WTC11 (cell line): ENCODE measurements around the gene SWT1. TPM values are rescaled to one million over a fixed set of nuclear protein-coding genes. Genes with fewer than 3 reads are reported as not detected.

ENCODE experiments used
- EMX1 ChIP-seq: fragments of 250-450 bp; sonication (Bioruptor Pico); IDR thresholded peaks from 2 replicates; pipeline ENCODE4 v1.8.0; 2021; ENCODE audit warnings: mild to moderate bottlenecking
- ETV6 ChIP-seq: sonication (generic); formaldehyde crosslinking; IDR thresholded peaks from 2 replicates; pipeline ENCODE4 v1.8.1; 2022; ENCODE audit warnings: mild to moderate bottlenecking, missing genetic modification reagents
- FOXJ3 ChIP-seq: sonication (generic); formaldehyde crosslinking; IDR thresholded peaks from 2 replicates; pipeline ENCODE4 v1.9.0; 2021; ENCODE audit warnings: missing genetic modification reagents, mild to moderate bottlenecking, borderline replicate concordance
- GABPB1 ChIP-seq: sonication (generic); formaldehyde crosslinking; IDR thresholded peaks from 2 replicates; pipeline ENCODE4 v1.8.1; 2023; ENCODE audit warnings: mild to moderate bottlenecking, missing genetic modification reagents
- JUN ChIP-seq: sonication (generic); formaldehyde crosslinking; IDR thresholded peaks from 2 replicates; pipeline ENCODE4 v1.8.0; 2023; ENCODE audit warnings: mild to moderate bottlenecking, missing genetic modification reagents
- MYBL2 ChIP-seq: sonication (generic); formaldehyde crosslinking; IDR thresholded peaks from 2 replicates; pipeline ENCODE4 v1.8.1; 2023; ENCODE audit warnings: mild to moderate bottlenecking, moderate library complexity, missing genetic modification reagents
- RORB ChIP-seq: fragments of 250-450 bp; sonication (Bioruptor Pico); IDR thresholded peaks from 2 replicates; pipeline ENCODE4 v1.9.0; 2021; ENCODE audit warnings: mild to moderate bottlenecking
- SMAD3 ChIP-seq: sonication (generic); formaldehyde crosslinking; IDR thresholded peaks from 2 replicates; pipeline ENCODE4 v1.8.0; 2022; ENCODE audit warnings: missing genetic modification reagents, mild to moderate bottlenecking, borderline replicate concordance
- SOX15 ChIP-seq: fragments of 250-450 bp; sonication (Bioruptor Pico); IDR thresholded peaks from 2 replicates; pipeline ENCODE4 v1.9.0; 2021; ENCODE audit warnings: mild to moderate bottlenecking
- TEAD1 ChIP-seq: sonication (generic); formaldehyde crosslinking; IDR thresholded peaks from 2 replicates; pipeline ENCODE4 v1.8.0; 2022; ENCODE audit warnings: mild to moderate bottlenecking, missing genetic modification reagents
- TP53 ChIP-seq: sonication (generic); formaldehyde crosslinking; IDR thresholded peaks from 2 replicates; pipeline ENCODE4 v1.8.1; 2023; ENCODE audit warnings: mild to moderate bottlenecking, missing genetic modification reagents
- ZBTB21 ChIP-seq: sonication (generic); formaldehyde crosslinking; IDR thresholded peaks from 2 replicates; pipeline ENCODE4 v1.8.1; 2023; ENCODE audit warnings: mild to moderate bottlenecking, missing genetic modification reagents, borderline replicate concordance
- ZNF396 ChIP-seq: fragments of 250-450 bp; sonication (Bioruptor Pico); IDR thresholded peaks from 2 replicates; pipeline ENCODE4 v1.8.0; 2021; ENCODE audit warnings: mild to moderate bottlenecking, moderate library complexity, borderline replicate concordance
- ZNF416 ChIP-seq: fragments of 250-450 bp; sonication (Bioruptor Pico); IDR thresholded peaks from 2 replicates; pipeline ENCODE4 v1.9.0; 2021; ENCODE audit warnings: mild to moderate bottlenecking, inconsistent platforms
- ZNF671 ChIP-seq: fragments of 250-450 bp; sonication (Bioruptor Pico); IDR thresholded peaks from 2 replicates; pipeline ENCODE4 v1.8.0; 2021; ENCODE audit warnings: mild to moderate bottlenecking
- total RNA-seq: library from RNA; stranded (reverse); gene quantifications from 3 replicates; pipeline ENCODE4 v1.2.3, GENCODE V29; 2021
- TF ChIP-seq, protein P1 (sequence below): sonication (generic); formaldehyde crosslinking; IDR thresholded peaks from 2 replicates; pipeline ENCODE4 v1.8.1; 2022; ENCODE audit warnings: mild to moderate bottlenecking, missing genetic modification reagents, moderate library complexity, borderline replicate concordance
- TF ChIP-seq, protein P2 (sequence below): sonication (generic); formaldehyde crosslinking; IDR thresholded peaks from 2 replicates; pipeline ENCODE4 v1.8.1; 2023; ENCODE audit warnings: mild to moderate bottlenecking, moderate library complexity, missing genetic modification reagents
- TF ChIP-seq, protein P3 (sequence below): sonication (generic); formaldehyde crosslinking; IDR thresholded peaks from 2 replicates; pipeline ENCODE4 v1.8.0; 2023; ENCODE audit warnings: mild to moderate bottlenecking, missing genetic modification reagents
- TF ChIP-seq, protein P4 (sequence below): sonication (generic); formaldehyde crosslinking; IDR thresholded peaks from 2 replicates; pipeline ENCODE4 v1.8.0; 2022; ENCODE audit warnings: mild to moderate bottlenecking, missing genetic modification reagents
- TF ChIP-seq, protein P5 (sequence below): sonication (generic); formaldehyde crosslinking; IDR thresholded peaks from 2 replicates; pipeline ENCODE4 v1.8.1; 2023; ENCODE audit warnings: mild to moderate bottlenecking, missing genetic modification reagents
- TF ChIP-seq, protein P6 (sequence below): fragments of 250-450 bp; sonication (Bioruptor Pico); IDR thresholded peaks from 2 replicates; pipeline ENCODE4 v1.8.0; 2021; ENCODE audit warnings: mild to moderate bottlenecking
- TF ChIP-seq, protein P7 (sequence below): sonication (generic); formaldehyde crosslinking; IDR thresholded peaks from 2 replicates; pipeline ENCODE4 v1.8.1; 2023; ENCODE audit warnings: mild to moderate bottlenecking, missing genetic modification reagents, moderate library complexity
- TF ChIP-seq, protein P8 (sequence below): sonication (generic); formaldehyde crosslinking; IDR thresholded peaks from 2 replicates; pipeline ENCODE4 v1.8.0; 2023; ENCODE audit warnings: missing genetic modification reagents
- TF ChIP-seq, protein P9 (sequence below): sonication (generic); formaldehyde crosslinking; IDR thresholded peaks from 2 replicates; pipeline ENCODE4 v1.8.0; 2022; ENCODE audit warnings: mild to moderate bottlenecking, missing genetic modification reagents
- TF ChIP-seq, protein P10 (sequence below): sonication (generic); formaldehyde crosslinking; IDR thresholded peaks from 2 replicates; pipeline ENCODE4 v1.8.1; 2022; ENCODE audit warnings: low read depth, mild to moderate bottlenecking, moderate library complexity, missing genetic modification reagents, borderline replicate concordance
- TF ChIP-seq, protein P11 (sequence below): fragments of 250-450 bp; sonication (Bioruptor Pico); IDR thresholded peaks from 2 replicates; pipeline ENCODE4 v1.9.0; 2021; ENCODE audit warnings: mild to moderate bottlenecking

The SWT1 gene
- total RNA-seq, 1 experiment from 2014 or later = 5.8 TPM

DNA sequence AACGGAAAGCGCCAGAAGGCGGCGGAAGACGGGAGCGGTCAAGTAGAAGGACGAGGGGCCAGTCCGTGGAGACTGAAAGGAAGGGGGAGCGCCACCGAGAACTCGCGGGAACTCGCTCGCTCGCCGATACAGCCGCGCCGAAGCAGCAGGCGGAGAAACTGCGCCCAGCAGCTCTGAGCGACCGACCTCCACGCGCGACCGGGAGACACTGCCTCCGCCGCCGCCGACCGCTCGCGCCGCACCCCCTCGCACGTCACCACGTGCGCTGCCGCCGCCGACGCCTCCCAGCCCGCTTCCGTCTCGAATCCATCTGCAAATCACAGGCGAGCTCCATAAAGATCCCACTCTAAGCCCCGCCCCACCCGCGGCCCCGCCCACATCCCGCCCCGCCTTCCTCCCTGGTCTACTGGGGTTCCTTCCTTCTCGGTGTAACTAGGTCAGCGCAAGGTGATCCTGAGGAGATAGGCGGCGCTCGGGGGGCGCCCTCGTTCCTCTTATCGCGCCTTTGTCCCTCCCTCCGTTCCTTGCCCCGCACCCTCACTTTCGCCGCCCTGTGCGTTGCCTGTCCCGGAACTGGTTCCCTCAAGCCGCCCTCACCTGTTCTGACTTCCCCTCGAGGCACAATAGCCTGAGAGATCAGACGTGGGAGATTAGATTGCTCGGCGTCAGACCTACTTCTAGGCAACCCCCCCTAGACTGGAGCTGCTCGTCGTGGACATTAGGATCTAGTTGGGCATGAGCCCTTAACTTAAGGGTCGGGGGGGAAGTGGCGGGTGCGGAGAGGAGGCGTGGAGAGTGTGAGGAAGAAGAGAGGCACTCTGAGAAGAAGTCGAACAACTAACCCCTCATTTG lies 160.3 kb downstream of the SWT1 start, which contains the start of gene IVNS1ABP (continued):
- TF ChIP-seq, protein P1, sequence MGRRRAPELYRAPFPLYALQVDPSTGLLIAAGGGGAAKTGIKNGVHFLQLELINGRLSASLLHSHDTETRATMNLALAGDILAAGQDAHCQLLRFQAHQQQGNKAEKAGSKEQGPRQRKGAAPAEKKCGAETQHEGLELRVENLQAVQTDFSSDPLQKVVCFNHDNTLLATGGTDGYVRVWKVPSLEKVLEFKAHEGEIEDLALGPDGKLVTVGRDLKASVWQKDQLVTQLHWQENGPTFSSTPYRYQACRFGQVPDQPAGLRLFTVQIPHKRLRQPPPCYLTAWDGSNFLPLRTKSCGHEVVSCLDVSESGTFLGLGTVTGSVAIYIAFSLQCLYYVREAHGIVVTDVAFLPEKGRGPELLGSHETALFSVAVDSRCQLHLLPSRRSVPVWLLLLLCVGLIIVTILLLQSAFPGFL (CRISPR knock-in tag) = no peak
- TF ChIP-seq ZNF671 (CRISPR knock-in tag) (no peak), ETV6 (CRISPR knock-in tag) (peak; percentile 14; the same call in 1 of the 2 replicates), MYBL2 (CRISPR knock-in tag) (peak; percentile 13), FOXJ3 (CRISPR knock-in tag) (no peak), GABPB1 (peak; percentile 58), ZNF416 (CRISPR knock-in tag) (no peak), SOX15 (CRISPR knock-in tag) (no peak), ZNF396 (no peak), ZBTB21 (CRISPR knock-in tag) (no peak), TP53 (peak; percentile 77; the same call in 1 of the 2 replicates), RORB (CRISPR knock-in tag) (no peak), TEAD1 (CRISPR knock-in tag) (peak; percentile 61; the same call in 1 of the 2 replicates), EMX1 (CRISPR knock-in tag) (no peak), JUN (no peak; the same call in 1 of the 2 replicates), SMAD3 (CRISPR knock-in tag) (peak; percentile 16; the same call in 1 of the 2 replicates)
- TF ChIP-seq, protein P2, sequence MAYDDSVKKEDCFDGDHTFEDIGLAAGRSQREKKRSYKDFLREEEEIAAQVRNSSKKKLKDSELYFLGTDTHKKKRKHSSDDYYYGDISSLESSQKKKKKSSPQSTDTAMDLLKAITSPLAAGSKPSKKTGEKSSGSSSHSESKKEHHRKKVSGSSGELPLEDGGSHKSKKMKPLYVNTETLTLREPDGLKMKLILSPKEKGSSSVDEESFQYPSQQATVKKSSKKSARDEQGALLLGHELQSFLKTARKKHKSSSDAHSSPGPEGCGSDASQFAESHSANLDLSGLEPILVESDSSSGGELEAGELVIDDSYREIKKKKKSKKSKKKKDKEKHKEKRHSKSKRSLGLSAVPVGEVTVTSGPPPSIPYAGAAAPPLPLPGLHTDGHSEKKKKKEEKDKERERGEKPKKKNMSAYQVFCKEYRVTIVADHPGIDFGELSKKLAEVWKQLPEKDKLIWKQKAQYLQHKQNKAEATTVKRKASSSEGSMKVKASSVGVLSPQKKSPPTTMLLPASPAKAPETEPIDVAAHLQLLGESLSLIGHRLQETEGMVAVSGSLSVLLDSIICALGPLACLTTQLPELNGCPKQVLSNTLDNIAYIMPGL = peak; percentile 80; the same call in 1 of the 2 replicates
- TF ChIP-seq, protein P3, sequence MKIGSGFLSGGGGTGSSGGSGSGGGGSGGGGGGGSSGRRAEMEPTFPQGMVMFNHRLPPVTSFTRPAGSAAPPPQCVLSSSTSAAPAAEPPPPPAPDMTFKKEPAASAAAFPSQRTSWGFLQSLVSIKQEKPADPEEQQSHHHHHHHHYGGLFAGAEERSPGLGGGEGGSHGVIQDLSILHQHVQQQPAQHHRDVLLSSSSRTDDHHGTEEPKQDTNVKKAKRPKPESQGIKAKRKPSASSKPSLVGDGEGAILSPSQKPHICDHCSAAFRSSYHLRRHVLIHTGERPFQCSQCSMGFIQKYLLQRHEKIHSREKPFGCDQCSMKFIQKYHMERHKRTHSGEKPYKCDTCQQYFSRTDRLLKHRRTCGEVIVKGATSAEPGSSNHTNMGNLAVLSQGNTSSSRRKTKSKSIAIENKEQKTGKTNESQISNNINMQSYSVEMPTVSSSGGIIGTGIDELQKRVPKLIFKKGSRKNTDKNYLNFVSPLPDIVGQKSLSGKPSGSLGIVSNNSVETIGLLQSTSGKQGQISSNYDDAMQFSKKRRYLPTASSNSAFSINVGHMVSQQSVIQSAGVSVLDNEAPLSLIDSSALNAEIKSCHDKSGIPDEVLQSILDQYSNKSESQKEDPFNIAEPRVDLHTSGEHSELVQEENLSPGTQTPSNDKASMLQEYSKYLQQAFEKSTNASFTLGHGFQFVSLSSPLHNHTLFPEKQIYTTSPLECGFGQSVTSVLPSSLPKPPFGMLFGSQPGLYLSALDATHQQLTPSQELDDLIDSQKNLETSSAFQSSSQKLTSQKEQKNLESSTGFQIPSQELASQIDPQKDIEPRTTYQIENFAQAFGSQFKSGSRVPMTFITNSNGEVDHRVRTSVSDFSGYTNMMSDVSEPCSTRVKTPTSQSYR (CRISPR knock-in tag) = no peak; the same call in 1 of the 2 replicates
- TF ChIP-seq, protein P4, sequence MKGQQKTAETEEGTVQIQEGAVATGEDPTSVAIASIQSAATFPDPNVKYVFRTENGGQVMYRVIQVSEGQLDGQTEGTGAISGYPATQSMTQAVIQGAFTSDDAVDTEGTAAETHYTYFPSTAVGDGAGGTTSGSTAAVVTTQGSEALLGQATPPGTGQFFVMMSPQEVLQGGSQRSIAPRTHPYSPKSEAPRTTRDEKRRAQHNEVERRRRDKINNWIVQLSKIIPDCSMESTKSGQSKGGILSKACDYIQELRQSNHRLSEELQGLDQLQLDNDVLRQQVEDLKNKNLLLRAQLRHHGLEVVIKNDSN (CRISPR knock-in tag) = peak; percentile 63; the same call in 1 of the 2 replicates
- TF ChIP-seq, protein P5, sequence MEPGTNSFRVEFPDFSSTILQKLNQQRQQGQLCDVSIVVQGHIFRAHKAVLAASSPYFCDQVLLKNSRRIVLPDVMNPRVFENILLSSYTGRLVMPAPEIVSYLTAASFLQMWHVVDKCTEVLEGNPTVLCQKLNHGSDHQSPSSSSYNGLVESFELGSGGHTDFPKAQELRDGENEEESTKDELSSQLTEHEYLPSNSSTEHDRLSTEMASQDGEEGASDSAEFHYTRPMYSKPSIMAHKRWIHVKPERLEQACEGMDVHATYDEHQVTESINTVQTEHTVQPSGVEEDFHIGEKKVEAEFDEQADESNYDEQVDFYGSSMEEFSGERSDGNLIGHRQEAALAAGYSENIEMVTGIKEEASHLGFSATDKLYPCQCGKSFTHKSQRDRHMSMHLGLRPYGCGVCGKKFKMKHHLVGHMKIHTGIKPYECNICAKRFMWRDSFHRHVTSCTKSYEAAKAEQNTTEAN (CRISPR knock-in tag) = peak; percentile 75; the same call in 1 of the 2 replicates
- TF ChIP-seq, protein P6, sequence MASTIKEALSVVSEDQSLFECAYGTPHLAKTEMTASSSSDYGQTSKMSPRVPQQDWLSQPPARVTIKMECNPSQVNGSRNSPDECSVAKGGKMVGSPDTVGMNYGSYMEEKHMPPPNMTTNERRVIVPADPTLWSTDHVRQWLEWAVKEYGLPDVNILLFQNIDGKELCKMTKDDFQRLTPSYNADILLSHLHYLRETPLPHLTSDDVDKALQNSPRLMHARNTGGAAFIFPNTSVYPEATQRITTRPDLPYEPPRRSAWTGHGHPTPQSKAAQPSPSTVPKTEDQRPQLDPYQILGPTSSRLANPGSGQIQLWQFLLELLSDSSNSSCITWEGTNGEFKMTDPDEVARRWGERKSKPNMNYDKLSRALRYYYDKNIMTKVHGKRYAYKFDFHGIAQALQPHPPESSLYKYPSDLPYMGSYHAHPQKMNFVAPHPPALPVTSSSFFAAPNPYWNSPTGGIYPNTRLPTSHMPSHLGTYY (CRISPR knock-in tag) = no peak
- TF ChIP-seq, protein P7, sequence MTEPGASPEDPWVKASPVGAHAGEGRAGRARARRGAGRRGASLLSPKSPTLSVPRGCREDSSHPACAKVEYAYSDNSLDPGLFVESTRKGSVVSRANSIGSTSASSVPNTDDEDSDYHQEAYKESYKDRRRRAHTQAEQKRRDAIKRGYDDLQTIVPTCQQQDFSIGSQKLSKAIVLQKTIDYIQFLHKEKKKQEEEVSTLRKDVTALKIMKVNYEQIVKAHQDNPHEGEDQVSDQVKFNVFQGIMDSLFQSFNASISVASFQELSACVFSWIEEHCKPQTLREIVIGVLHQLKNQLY (CRISPR knock-in tag) = no peak; the same call in 1 of the 2 replicates
- TF ChIP-seq, protein P8, sequence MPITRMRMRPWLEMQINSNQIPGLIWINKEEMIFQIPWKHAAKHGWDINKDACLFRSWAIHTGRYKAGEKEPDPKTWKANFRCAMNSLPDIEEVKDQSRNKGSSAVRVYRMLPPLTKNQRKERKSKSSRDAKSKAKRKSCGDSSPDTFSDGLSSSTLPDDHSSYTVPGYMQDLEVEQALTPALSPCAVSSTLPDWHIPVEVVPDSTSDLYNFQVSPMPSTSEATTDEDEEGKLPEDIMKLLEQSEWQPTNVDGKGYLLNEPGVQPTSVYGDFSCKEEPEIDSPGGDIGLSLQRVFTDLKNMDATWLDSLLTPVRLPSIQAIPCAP (CRISPR knock-in tag) = peak; percentile 85; the same call in 1 of the 2 replicates
- TF ChIP-seq, protein P9, sequence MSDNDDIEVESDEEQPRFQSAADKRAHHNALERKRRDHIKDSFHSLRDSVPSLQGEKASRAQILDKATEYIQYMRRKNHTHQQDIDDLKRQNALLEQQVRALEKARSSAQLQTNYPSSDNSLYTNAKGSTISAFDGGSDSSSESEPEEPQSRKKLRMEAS (CRISPR knock-in tag) = peak; percentile 96
- TF ChIP-seq, protein P10, sequence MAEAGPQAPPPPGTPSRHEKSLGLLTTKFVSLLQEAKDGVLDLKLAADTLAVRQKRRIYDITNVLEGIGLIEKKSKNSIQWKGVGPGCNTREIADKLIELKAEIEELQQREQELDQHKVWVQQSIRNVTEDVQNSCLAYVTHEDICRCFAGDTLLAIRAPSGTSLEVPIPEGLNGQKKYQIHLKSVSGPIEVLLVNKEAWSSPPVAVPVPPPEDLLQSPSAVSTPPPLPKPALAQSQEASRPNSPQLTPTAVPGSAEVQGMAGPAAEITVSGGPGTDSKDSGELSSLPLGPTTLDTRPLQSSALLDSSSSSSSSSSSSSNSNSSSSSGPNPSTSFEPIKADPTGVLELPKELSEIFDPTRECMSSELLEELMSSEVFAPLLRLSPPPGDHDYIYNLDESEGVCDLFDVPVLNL (CRISPR knock-in tag) = no peak; the same call in 1 of the 2 replicates
- TF ChIP-seq, protein P11, sequence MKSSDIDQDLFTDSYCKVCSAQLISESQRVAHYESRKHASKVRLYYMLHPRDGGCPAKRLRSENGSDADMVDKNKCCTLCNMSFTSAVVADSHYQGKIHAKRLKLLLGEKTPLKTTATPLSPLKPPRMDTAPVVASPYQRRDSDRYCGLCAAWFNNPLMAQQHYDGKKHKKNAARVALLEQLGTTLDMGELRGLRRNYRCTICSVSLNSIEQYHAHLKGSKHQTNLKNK = no peak
